ENCODE measurements around the gene GAST. TPM values are rescaled to one million over a fixed set of nuclear protein-coding genes. Genes with fewer than 3 reads are reported as not detected.

GAST gene
- total and polyA plus RNA-seq, 2 of the 13 experiments (the other 11 are each of a cell fraction or from before 2014, with no cell fraction given): 0.32 to 0.42 TPM

- TF ChIP-seq ATM (IDR thresholded peaks at IDR 0.05; ENCODE audit: borderline replicate concordance) (no peak), ZNF792 (CRISPR knock-in tag; IDR thresholded peaks at IDR 0.05) (no peak), NFE2L2 (IDR thresholded peaks at IDR 0.05; ENCODE audit: low read length) (no peak), ZNF777 (CRISPR knock-in tag; IDR thresholded peaks at IDR 0.05) (no peak), TAF1 (CRISPR knock-in tag; IDR thresholded peaks at IDR 0.05) (no peak), ZNF557 (CRISPR knock-in tag; IDR thresholded peaks at IDR 0.05) (no peak), NAIF1 (CRISPR knock-in tag; IDR thresholded peaks at IDR 0.05; ENCODE audit: borderline replicate concordance) (no peak), CEBPB (IDR thresholded peaks at IDR 0.05; ENCODE audit: borderline replicate concordance, low read depth, low read length) (peak; percentile 63; the same call in 1 of the 2 replicates), RARG (CRISPR knock-in tag; IDR thresholded peaks at IDR 0.05; ENCODE audit: low read depth) (no peak)
- TF ChIP-seq, protein P1, sequence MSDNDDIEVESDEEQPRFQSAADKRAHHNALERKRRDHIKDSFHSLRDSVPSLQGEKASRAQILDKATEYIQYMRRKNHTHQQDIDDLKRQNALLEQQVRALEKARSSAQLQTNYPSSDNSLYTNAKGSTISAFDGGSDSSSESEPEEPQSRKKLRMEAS (IDR thresholded peaks at IDR 0.05): no peak
- TF ChIP-seq, protein P2, sequence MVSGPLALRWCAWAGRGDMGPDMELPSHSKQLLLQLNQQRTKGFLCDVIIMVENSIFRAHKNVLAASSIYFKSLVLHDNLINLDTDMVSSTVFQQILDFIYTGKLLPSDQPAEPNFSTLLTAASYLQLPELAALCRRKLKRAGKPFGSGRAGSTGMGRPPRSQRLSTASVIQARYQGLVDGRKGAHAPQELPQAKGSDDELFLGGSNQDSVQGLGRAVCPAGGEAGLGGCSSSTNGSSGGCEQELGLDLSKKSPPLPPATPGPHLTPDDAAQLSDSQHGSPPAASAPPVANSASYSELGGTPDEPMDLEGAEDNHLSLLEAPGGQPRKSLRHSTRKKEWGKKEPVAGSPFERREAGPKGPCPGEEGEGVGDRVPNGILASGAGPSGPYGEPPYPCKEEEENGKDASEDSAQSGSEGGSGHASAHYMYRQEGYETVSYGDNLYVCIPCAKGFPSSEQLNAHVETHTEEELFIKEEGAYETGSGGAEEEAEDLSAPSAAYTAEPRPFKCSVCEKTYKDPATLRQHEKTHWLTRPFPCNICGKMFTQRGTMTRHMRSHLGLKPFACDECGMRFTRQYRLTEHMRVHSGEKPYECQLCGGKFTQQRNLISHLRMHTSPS (CRISPR knock-in tag; IDR thresholded peaks at IDR 0.05; ENCODE audit: low read depth): no peak
- TF ChIP-seq, protein P3, sequence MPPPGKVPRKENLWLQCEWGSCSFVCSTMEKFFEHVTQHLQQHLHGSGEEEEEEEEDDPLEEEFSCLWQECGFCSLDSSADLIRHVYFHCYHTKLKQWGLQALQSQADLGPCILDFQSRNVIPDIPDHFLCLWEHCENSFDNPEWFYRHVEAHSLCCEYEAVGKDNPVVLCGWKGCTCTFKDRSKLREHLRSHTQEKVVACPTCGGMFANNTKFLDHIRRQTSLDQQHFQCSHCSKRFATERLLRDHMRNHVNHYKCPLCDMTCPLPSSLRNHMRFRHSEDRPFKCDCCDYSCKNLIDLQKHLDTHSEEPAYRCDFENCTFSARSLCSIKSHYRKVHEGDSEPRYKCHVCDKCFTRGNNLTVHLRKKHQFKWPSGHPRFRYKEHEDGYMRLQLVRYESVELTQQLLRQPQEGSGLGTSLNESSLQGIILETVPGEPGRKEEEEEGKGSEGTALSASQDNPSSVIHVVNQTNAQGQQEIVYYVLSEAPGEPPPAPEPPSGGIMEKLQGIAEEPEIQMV (CRISPR knock-in tag; IDR thresholded peaks at IDR 0.05; ENCODE audit: low read depth): no peak
- TF ChIP-seq, protein P4, sequence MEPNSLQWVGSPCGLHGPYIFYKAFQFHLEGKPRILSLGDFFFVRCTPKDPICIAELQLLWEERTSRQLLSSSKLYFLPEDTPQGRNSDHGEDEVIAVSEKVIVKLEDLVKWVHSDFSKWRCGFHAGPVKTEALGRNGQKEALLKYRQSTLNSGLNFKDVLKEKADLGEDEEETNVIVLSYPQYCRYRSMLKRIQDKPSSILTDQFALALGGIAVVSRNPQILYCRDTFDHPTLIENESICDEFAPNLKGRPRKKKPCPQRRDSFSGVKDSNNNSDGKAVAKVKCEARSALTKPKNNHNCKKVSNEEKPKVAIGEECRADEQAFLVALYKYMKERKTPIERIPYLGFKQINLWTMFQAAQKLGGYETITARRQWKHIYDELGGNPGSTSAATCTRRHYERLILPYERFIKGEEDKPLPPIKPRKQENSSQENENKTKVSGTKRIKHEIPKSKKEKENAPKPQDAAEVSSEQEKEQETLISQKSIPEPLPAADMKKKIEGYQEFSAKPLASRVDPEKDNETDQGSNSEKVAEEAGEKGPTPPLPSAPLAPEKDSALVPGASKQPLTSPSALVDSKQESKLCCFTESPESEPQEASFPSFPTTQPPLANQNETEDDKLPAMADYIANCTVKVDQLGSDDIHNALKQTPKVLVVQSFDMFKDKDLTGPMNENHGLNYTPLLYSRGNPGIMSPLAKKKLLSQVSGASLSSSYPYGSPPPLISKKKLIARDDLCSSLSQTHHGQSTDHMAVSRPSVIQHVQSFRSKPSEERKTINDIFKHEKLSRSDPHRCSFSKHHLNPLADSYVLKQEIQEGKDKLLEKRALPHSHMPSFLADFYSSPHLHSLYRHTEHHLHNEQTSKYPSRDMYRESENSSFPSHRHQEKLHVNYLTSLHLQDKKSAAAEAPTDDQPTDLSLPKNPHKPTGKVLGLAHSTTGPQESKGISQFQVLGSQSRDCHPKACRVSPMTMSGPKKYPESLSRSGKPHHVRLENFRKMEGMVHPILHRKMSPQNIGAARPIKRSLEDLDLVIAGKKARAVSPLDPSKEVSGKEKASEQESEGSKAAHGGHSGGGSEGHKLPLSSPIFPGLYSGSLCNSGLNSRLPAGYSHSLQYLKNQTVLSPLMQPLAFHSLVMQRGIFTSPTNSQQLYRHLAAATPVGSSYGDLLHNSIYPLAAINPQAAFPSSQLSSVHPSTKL (CRISPR knock-in tag; IDR thresholded peaks at IDR 0.05): no peak
Measured at GRCh38 chr17:41702712-41703111, 9.4 kb upstream of the GAST start (continued).

Measured in HepG2 (cell line).